Activated naive CD8-positive, alpha-beta T cell treated with anti-CD3 and anti-CD28 coated beads for 36 hours (primary cell): Measurements from ENCODE around the gene RPL26. TPM values are rescaled to one million over a fixed set of nuclear protein-coding genes. Genes with fewer than 3 reads are reported as not detected.

ENCODE experiments used
- DNase-seq: peaks from one replicate; pipeline ENCODE4 v3.0.0; 2021
- H3K27ac Mint-ChIP-seq: one replicate; pipeline ENCODE4 v1.8.0; 2022; ENCODE audit warnings: mild to moderate bottlenecking, moderate library complexity, mixed read lengths
- H3K27me3 Mint-ChIP-seq: one replicate; pipeline ENCODE4 v1.8.0; 2022; ENCODE audit warnings: mild to moderate bottlenecking, mixed read lengths
- H3K36me3 Mint-ChIP-seq: one replicate; pipeline ENCODE4 v1.8.0; 2021; ENCODE audit warnings: mild to moderate bottlenecking, mixed read lengths
- H3K4me1 Mint-ChIP-seq: one replicate; pipeline ENCODE4 v1.8.0; 2021; ENCODE audit warnings: mixed read lengths
- H3K4me3 Mint-ChIP-seq: one replicate; pipeline ENCODE4 v1.8.0; 2022; ENCODE audit warnings: mild to moderate bottlenecking, moderate library complexity, mixed read lengths
- H3K9me3 Mint-ChIP-seq: one replicate; pipeline ENCODE4 v1.8.0; 2022; ENCODE audit warnings: mixed read lengths
- total RNA-seq, 2 experiments: library from RNA; stranded (reverse); gene quantifications; one replicate each; pipeline ENCODE4 v1.2.3, GENCODE V29; 2021

RPL26 gene
- total RNA-seq = 1,000 to 10,000 TPM; 2,835 to 2,863 TPM

DNA sequence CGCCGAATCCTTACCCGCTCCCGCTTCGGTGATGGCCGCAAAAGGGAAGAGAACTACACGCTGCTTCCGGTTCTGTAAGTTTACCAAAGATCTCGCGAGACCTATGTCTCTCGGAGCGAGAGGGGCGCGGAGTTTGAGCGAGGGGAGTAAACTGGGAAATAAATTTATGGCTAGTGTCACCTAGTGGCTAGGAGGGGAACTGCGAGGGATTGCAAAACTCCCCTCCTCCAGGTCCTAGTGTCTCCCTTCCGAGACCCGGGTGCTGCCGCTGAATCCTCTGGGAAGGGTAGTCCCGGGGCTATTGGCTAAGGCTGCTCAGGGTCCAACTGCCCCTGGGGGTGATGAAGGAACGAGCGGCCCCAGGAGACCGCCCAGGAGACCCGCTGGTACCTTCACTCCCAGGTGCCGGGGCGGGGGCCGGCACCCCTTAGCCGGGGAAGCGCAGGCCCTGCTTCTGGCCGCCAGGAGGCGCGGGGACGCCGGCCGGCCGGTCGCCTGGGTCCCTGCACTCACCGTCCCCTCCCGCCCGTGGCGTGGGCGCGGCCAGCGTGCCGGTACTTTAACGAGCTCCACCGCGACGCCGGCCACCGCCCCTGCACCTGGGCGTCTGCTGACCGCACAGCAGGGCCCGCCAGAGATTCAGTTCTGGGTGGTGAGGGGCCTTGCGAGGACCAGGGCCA is at the start of gene RPL26:
TSS of gene RPL26 (minus strand) at position 51 of the 680 bp plus-strand sequence. CDS start 883 bp downstream, outside the sequence.
- Mint-ChIP-seq H3K27me3 (peaks cover 5% of the 10 kb centered on the region), H3K27ac (peak within 1 kb of the TSS; percentile 99), H3K4me3 (peak within 1 kb of the TSS; percentile 97), H3K9me3 (no peaks in the 10 kb centered on the region), H3K36me3 (peaks cover 47% of the 10 kb centered on the region), H3K4me1 (peaks cover 49% of the 10 kb centered on the region)
- DNase-seq = peak; percentile 92

DNA sequence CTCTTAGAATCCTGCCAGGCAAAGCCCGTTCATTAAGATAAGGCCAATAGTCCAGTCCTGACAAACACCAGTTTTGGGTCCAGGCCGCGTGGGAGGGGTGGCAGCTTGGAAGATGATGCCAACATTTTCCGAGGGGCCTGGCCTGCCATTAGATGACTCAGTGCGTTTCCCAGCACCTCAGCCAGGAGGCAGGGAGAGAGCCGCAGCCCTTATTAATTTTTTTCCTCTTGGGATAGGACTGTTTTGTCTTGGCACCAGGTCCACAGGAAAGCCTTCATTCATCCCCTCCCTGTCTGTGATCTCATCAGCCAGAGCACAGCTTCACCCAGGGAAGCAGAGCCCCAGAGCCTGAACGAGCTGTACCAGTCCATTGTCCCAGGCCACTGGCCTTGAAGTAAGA is 48.0 kb upstream of the RPL26 start:
- DNase-seq = no peak
- Mint-ChIP-seq H3K4me1 (peaks cover 4% of the 10 kb centered on the region), H3K27me3 (no peaks in the 10 kb centered on the region), H3K27ac (no peak overlapping the region), H3K4me3 (no peak overlapping the region), H3K9me3 (no peaks in the 10 kb centered on the region), H3K36me3 (no peaks in the 10 kb centered on the region)

DNA sequence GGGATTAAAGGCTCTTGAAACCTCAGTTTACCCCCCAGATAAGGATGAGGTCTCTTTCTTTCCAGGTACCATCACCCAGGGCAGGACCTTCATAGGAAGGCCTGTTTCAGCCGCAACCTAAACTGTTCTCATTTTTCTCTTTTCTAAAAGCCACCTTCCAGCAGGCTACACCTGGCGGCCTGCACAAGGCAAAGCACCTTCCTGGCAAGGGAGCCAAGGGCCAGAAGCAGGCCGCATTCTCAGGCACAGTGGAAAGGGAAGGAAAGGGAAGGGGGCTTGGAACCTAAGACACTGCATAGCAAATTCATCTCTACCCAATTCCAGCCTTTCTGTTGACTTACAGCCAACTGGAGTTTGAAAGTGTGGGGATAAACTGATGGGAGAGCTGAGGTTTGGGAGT is 43.8 kb upstream of the RPL26 start:
- DNase-seq = no peak
- Mint-ChIP-seq H3K27ac (no peak overlapping the region), H3K27me3 (no peaks in the 10 kb centered on the region), H3K9me3 (no peaks in the 10 kb centered on the region), H3K4me3 (no peak overlapping the region), H3K4me1 (no peaks in the 10 kb centered on the region), H3K36me3 (no peaks in the 10 kb centered on the region)

DNA sequence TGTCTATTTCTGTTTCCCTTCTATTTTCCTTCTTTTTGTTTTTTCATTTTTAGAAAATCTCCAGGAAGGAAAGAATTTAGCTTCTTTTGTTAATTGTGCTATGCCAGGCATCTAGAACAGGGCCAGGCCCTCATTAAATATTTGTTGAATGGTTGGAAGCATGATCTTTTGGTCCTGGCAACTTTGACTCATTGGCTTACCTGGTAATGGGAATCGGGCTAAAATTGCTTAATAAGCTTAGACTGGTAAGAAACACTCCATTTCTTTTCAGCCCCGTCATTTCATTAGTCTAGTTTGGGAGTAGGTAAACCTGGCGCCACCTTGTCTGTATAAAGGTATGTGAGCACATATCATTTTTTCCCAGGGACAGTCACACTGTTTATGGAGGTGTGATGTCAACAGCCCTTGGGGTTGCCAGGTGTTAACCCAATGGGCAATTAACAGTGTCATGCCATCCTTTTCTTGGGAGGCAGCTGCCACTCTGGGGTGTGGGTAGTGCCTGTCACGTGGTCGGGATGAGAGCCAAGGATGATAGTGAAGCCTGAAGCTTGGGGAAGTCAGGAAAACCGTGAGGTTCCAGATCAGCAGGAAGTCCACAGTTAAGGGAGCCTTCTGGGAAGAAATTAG is 43.2 kb upstream of the RPL26 start:
- H3K4me1 Mint-ChIP-seq = no peaks in the 10 kb centered on the region

DNA sequence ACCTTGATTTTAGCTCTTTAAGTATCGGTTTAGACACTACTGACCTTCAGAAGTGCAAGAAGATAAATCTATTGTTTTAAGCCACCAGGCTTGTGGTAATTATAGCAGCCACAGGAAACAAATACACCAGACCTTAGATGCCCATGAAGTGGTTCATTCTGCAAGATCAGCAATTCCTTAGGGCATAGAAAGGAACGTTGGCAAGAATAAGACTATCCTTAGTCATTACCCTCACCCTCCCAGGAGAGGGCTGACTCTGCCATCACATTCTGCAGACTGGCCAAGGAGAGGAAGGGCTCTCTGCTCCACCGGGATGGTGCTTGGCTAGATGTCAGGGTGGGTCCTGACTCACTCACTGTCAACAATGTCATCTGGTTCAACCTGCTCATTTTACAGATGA is 38.6 kb upstream of the RPL26 start:
- Mint-ChIP-seq H3K4me3 (no peak overlapping the region), H3K27me3 (peaks cover 29% of the 10 kb centered on the region), H3K4me1 (no peaks in the 10 kb centered on the region), H3K27ac (no peak overlapping the region), H3K36me3 (no peaks in the 10 kb centered on the region), H3K9me3 (no peaks in the 10 kb centered on the region)
- DNase-seq = no peak

More for the DNA sequence above, 43.2 kb upstream of the RPL26 start:
- H3K27ac Mint-ChIP-seq = no peak overlapping the region
- DNase-seq = no peak
- no peaks in the 10 kb centered on the region for H3K9me3 Mint-ChIP-seq
- no peaks in the 10 kb centered on the region for H3K36me3 Mint-ChIP-seq
- H3K27me3 Mint-ChIP-seq = no peaks in the 10 kb centered on the region
- no peak overlapping the region for H3K4me3 Mint-ChIP-seq

DNA sequence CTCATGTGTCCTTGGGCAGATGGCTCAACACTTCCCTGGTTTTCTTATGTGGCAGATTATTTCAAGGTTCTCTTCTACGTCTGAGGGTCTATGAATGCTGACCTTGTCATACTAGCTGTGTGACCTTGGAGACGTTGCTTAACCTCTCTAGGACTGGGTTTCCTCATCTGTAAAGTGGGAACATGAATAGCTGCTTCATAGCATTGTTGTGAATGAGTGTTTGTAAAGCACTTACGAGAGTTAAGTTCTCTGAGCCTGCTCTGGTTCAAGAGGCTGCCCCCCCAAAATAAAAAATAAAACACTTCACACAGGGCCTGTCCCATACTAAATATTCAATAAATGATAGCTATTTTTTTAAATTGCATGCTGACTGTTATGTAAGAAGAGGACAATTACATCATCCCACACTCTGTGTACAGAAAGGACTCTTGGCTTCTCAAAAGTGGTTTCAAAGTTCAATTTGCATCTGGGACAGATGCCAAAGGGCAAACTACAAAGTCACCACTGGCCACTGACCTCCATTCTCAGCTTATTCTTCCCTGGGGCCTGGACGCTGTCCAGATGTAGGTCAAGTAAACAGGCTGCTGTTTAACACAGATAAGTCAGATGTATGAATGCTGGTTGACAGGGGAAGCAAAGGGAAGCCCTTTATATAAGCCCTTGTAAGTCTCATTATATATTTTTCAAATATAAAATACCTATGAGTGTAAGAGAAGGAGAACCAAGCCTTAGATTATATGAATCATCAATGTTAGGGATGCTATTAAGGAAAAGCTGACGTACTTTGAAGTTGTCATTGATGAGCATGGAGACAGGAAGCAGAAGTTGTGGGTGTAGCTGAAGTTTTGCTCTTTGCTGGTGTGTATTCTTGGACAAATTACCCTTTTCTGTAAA is 37.3 kb upstream of the RPL26 start:
- no peak for DNase-seq
- Mint-ChIP-seq H3K27me3 (peaks cover 34% of the 10 kb centered on the region), H3K27ac (no peak overlapping the region), H3K4me3 (no peak overlapping the region), H3K9me3 (no peaks in the 10 kb centered on the region), H3K36me3 (no peaks in the 10 kb centered on the region), H3K4me1 (no peaks in the 10 kb centered on the region)

DNA sequence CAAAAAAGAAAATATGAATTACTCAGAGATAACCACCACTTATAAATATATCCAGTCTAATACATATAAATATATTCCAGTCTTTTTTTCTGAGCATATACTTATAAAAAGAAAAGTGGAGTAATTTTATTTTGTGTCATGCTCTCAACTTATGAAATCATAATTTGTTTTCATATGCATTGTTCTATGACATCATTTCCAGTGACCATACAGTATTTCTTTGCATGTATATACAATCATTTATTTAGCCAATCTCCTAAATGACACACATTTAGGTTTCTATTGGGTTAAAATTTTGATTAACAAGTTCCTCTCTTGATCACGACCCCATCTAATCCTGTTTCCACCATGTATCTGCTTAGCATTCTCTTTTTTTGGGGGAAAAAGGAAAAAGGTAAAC is 36.3 kb upstream of the RPL26 start:
- DNase-seq = no peak
- Mint-ChIP-seq H3K36me3 (no peaks in the 10 kb centered on the region), H3K9me3 (no peaks in the 10 kb centered on the region), H3K4me3 (no peak overlapping the region), H3K27ac (no peak overlapping the region), H3K27me3 (peaks cover 34% of the 10 kb centered on the region), H3K4me1 (no peaks in the 10 kb centered on the region)

DNA sequence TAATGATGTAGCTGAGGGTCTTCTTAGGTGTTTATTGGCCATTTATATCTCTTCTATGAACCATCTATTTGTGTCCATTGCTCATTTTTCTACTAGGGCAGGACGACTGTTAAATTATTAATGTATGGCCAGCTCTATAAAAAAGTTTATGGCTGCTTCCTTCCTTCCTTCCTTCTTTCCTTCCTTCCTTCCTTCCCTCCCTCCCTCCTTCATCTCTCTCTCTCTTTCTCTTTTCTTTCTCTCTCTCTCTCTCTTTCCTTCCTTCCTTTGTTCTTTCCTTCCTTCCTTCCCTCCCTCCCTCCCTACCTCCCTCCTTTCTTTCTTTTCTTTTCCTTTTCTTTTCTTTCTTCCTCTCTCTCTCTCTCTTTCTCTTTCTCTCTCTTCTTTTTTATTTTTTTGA is 35.5 kb upstream of the RPL26 start:
- peaks cover 34% of the 10 kb centered on the region for H3K27me3 Mint-ChIP-seq
- H3K36me3 Mint-ChIP-seq = no peaks in the 10 kb centered on the region
- no peak overlapping the region for H3K27ac Mint-ChIP-seq
- DNase-seq = no peak
- no peaks in the 10 kb centered on the region for H3K9me3 Mint-ChIP-seq
- H3K4me3 Mint-ChIP-seq = no peak overlapping the region
- peaks cover 2% of the 10 kb centered on the region for H3K4me1 Mint-ChIP-seq

DNA sequence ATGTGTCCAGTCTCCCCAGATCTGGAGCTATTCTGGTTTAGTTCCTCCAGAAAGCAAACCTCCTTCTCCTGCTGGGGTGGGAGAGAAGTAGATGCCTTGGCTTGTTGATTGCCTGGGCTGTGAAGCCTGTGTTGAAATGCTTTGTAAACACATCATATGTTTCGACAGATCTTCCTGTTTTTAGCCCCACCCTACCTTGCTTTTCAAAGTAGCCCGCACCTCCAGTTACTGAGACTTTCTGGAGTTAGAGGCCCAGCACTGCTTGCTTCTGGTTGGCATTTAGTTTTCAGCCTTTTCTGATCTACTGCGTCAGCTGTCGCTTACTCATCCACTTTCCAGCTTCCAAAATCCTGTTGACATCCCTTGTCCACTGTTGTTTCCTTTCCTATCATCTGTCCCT is 34.8 kb upstream of the RPL26 start:
- DNase-seq = no peak
- no peak overlapping the region for H3K27ac Mint-ChIP-seq
- peaks cover 38% of the 10 kb centered on the region for H3K27me3 Mint-ChIP-seq
- H3K36me3 Mint-ChIP-seq = no peaks in the 10 kb centered on the region
- H3K9me3 Mint-ChIP-seq = no peaks in the 10 kb centered on the region
- no peak overlapping the region for H3K4me3 Mint-ChIP-seq
- peaks cover 9% of the 10 kb centered on the region for H3K4me1 Mint-ChIP-seq

DNA sequence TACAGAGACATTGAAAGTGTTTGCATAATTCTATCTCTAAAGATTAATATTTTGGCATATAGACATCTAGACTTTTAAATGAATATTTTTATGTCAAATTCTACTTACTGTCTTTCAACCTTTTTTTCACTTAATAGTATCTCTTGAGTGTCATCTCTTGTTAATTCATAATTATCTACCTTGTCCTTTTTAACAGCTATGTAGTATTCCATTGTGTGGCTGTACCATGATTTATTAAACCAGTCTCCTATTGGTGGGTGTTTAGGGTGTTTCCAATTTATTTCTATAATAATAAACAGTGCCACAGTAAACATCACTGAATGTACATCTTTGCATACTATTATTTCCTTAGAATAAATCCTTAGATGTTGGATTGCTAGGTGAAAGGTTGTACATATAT is 30.9 kb upstream of the RPL26 start:
- DNase-seq = no peak
- no peak overlapping the region for H3K27ac Mint-ChIP-seq
- no peak overlapping the region for H3K4me3 Mint-ChIP-seq
- H3K27me3 Mint-ChIP-seq = peaks cover 37% of the 10 kb centered on the region
- peaks cover 16% of the 10 kb centered on the region for H3K4me1 Mint-ChIP-seq
- H3K36me3 Mint-ChIP-seq = no peaks in the 10 kb centered on the region
- H3K9me3 Mint-ChIP-seq = no peaks in the 10 kb centered on the region

DNA sequence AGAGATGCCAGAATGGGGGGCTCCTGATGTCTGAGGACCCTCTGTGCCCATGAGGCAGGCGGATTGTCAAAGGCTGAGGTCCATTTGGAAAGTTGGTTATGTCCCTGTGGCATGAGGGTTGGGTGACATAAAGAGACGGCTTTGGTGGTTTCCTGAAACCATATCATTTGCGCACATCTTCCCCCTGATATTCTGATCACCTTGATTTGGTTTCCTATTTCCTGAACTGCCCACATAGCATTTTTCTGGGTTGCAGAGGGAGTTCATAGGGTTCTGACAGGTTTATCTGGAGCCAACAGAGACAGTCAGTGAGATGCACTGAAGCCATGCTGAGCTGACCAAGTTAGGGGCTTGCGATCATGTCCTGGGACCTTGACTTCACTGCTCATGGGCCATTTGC is 30.3 kb upstream of the RPL26 start:
- Mint-ChIP-seq H3K36me3 (no peaks in the 10 kb centered on the region), H3K4me3 (no peak overlapping the region), H3K4me1 (peaks cover 16% of the 10 kb centered on the region), H3K27ac (no peak overlapping the region), H3K9me3 (no peaks in the 10 kb centered on the region), H3K27me3 (peaks cover 32% of the 10 kb centered on the region)
- DNase-seq = no peak

DNA sequence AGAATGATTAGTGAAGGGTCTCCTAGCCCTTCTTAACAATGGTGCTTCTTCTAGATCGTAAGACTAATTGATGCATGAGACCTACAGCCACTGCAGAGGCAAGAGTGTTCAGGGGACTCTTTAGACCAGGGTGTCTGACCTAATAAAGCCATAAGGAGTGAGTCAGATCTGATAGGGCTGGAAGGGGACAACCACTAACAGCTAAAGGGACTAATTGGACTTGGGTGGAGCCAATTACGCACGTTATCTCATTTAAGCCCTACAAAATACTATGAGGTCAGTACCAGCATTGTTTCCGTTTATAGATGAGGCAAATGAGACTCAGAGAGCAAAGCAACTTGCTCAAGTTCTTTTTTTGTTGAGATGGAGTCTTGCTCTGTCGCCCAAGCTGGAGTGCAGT is 29.1 kb upstream of the RPL26 start:
- no peak overlapping the region for H3K4me3 Mint-ChIP-seq
- peaks cover 16% of the 10 kb centered on the region for H3K4me1 Mint-ChIP-seq
- no peak for DNase-seq
- H3K27me3 Mint-ChIP-seq = peaks cover 27% of the 10 kb centered on the region
- H3K9me3 Mint-ChIP-seq = no peaks in the 10 kb centered on the region
- no peaks in the 10 kb centered on the region for H3K36me3 Mint-ChIP-seq
- no peak overlapping the region for H3K27ac Mint-ChIP-seq

DNA sequence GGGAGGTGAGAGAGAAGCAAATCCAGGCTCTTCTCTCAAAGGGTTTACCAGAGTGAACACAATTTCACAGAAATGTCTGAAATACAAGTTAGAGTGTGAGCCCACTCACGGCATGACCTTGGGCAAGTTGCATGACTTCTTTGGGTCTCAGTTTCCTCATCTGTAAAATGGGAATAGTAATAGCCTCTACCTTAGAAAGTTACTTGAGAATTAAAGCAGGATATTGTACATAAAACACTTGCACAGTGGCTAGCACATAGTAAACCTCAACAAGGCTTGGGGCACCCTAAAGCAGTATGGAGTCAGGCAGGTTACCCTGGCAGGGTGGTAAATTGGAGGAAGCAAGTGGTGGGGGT is 27.9 kb upstream of the RPL26 start:
- H3K27ac Mint-ChIP-seq = no peak overlapping the region

DNA sequence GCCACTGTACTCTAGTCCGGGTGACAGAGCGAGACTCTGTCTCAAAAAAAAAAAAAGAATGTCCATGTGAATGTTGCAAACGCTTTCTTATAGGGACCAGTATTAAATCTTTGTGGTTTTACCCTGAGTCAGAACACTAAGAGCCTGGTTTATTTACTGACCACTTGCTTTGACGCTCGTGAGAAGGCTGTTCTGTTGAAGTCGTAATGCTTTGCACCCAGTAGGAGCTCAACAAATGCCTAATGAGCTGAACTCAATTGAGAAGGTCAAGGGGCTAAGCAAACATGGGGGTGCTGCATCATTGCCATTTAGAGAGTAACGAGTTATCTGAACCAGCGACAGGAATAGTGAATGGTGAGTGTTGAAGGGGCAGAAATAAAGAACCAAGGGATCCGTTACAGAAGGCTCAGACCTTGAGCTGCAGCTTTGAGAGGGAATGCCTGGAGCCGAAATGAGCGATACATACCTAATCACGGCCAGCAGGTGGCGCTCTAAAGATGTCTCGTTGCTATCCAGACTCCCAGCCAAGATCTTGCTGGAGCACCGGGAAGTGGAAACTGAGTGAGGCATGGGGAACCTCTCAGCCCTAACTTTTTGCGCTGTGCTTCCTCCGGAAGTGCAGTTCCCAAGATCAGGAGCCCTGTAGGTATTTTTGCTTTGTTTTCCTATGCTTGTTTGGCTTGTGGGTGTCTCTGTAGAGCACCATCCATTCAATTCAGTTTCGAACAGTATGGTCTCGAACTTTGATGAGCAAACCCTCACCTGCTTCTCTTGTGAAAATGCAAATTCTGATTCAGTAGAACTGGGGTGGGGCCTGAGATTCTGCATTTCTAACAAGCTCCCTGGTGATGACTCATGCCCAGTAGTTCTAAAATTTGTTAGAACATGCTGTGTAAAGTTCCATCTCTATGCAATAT is 27.2 kb upstream of the RPL26 start:
- H3K4me3 Mint-ChIP-seq = no peak overlapping the region
- peaks cover 26% of the 10 kb centered on the region for H3K27me3 Mint-ChIP-seq
- no peaks in the 10 kb centered on the region for H3K36me3 Mint-ChIP-seq
- DNase-seq = peak; percentile 69
- no peaks in the 10 kb centered on the region for H3K9me3 Mint-ChIP-seq
- H3K4me1 Mint-ChIP-seq = peaks cover 16% of the 10 kb centered on the region
- no peak overlapping the region for H3K27ac Mint-ChIP-seq

More for the DNA sequence above, 27.9 kb upstream of the RPL26 start:
- DNase-seq = no peak
- Mint-ChIP-seq H3K9me3 (no peaks in the 10 kb centered on the region), H3K4me3 (no peak overlapping the region), H3K27me3 (peaks cover 26% of the 10 kb centered on the region), H3K36me3 (no peaks in the 10 kb centered on the region), H3K4me1 (peaks cover 16% of the 10 kb centered on the region)
